ENCODE measurements around the gene ADAMTSL1.

Gene ADAMTSL1

GRCh38 chr9:18594837-18595236 is 120.9 kb downstream of the ADAMTSL1 start:
- Histone ChIP-seq H3K36me3 (ENCODE audit: insufficient read depth, low read length) (no peaks in the 10 kb centered on the region), H3K4me2 (ENCODE audit: low read depth, low read length, poor library complexity, severe bottlenecking) (no peak overlapping the region), H3F3A (ENCODE audit: low read depth) (no peaks in the 10 kb centered on the region), H3K4me1 (ENCODE audit: insufficient read depth, low read length, poor library complexity, severe bottlenecking) (no peaks in the 10 kb centered on the region), H3K27me3 (ENCODE audit: insufficient read depth, low read length, poor library complexity, severe bottlenecking) (no peaks in the 10 kb centered on the region), H3K4me3 (ENCODE audit: low read length, poor library complexity, severe bottlenecking) (no peak overlapping the region), H3K9ac (ENCODE audit: low read depth, low read length, poor library complexity, severe bottlenecking) (no peak overlapping the region), H3K9me3 (ENCODE audit: insufficient read depth, low read depth, low read length) (no peaks in the 10 kb centered on the region), H4K20me1 (ENCODE audit: insufficient read depth, low read length, poor library complexity, severe bottlenecking) (no peaks in the 10 kb centered on the region), H2AFZ (ENCODE audit: low read length) (no peak overlapping the region), H3K79me2 (ENCODE audit: insufficient read depth, low read length) (no peaks in the 10 kb centered on the region), H3K9me2 (replicated peaks; ENCODE audit: low read depth, low read length) (no peaks in the 10 kb centered on the region)
- TF ChIP-seq EZH2phosphoT487 (IDR thresholded peaks at IDR 0.05; ENCODE audit: borderline replicate concordance) (no peak), CTCF (conservative IDR thresholded peaks at IDR 0.05; ENCODE audit: low read length) (no peak)

- no peaks in the 10 kb centered on the region for H3K79me2 ChIP-seq (ENCODE audit: insufficient read depth, low read length)
- no peaks in the 10 kb centered on the region for H3K4me1 ChIP-seq (ENCODE audit: insufficient read depth, low read length, poor library complexity, severe bottlenecking)
Measured at GRCh38 chr9:18595597-18595996, 121.6 kb downstream of the ADAMTSL1 start.

GRCh38 chr9:18596920-18597319 is 123.0 kb downstream of the ADAMTSL1 start:
- no peaks in the 10 kb centered on the region for H3K36me3 ChIP-seq (ENCODE audit: insufficient read depth, low read length)
- no peak overlapping the region for H3K4me3 ChIP-seq (ENCODE audit: low read length, poor library complexity, severe bottlenecking)
- no peak overlapping the region for H3K4me2 ChIP-seq (ENCODE audit: low read depth, low read length, poor library complexity, severe bottlenecking)
- H3K27me3 ChIP-seq (ENCODE audit: insufficient read depth, low read length, poor library complexity, severe bottlenecking) = no peaks in the 10 kb centered on the region
- H3K9me2 ChIP-seq (replicated peaks; ENCODE audit: low read depth, low read length) = no peaks in the 10 kb centered on the region
- H3K9me3 ChIP-seq (ENCODE audit: insufficient read depth, low read depth, low read length) = no peaks in the 10 kb centered on the region
- no peaks in the 10 kb centered on the region for H3K79me2 ChIP-seq (ENCODE audit: insufficient read depth, low read length)
- H3F3A ChIP-seq (ENCODE audit: low read depth) = no peaks in the 10 kb centered on the region
- TF ChIP-seq EZH2phosphoT487 (IDR thresholded peaks at IDR 0.05; ENCODE audit: borderline replicate concordance) (no peak), CTCF (conservative IDR thresholded peaks at IDR 0.05; ENCODE audit: low read length) (no peak)
- no peaks in the 10 kb centered on the region for H4K20me1 ChIP-seq (ENCODE audit: insufficient read depth, low read length, poor library complexity, severe bottlenecking)
- no peak overlapping the region for H3K9ac ChIP-seq (ENCODE audit: low read depth, low read length, poor library complexity, severe bottlenecking)
- H3K4me1 ChIP-seq (ENCODE audit: insufficient read depth, low read length, poor library complexity, severe bottlenecking) = no peaks in the 10 kb centered on the region
- H2AFZ ChIP-seq (ENCODE audit: low read length) = no peak overlapping the region

More at GRCh38 chr9:18595597-18595996, 121.6 kb downstream of the ADAMTSL1 start:
- TF ChIP-seq CTCF (conservative IDR thresholded peaks at IDR 0.05; ENCODE audit: low read length) (no peak), EZH2phosphoT487 (IDR thresholded peaks at IDR 0.05; ENCODE audit: borderline replicate concordance) (no peak)
- no peak overlapping the region for H3K4me2 ChIP-seq (ENCODE audit: low read depth, low read length, poor library complexity, severe bottlenecking)
- H2AFZ ChIP-seq (ENCODE audit: low read length) = no peak overlapping the region
- H3K9me3 ChIP-seq (ENCODE audit: insufficient read depth, low read depth, low read length) = no peaks in the 10 kb centered on the region
- H4K20me1 ChIP-seq (ENCODE audit: insufficient read depth, low read length, poor library complexity, severe bottlenecking) = no peaks in the 10 kb centered on the region
- H3K27me3 ChIP-seq (ENCODE audit: insufficient read depth, low read length, poor library complexity, severe bottlenecking) = no peaks in the 10 kb centered on the region
- H3K9ac ChIP-seq (ENCODE audit: low read depth, low read length, poor library complexity, severe bottlenecking) = no peak overlapping the region
- H3K36me3 ChIP-seq (ENCODE audit: insufficient read depth, low read length) = no peaks in the 10 kb centered on the region
- H3F3A ChIP-seq (ENCODE audit: low read depth) = no peaks in the 10 kb centered on the region
- H3K4me3 ChIP-seq (ENCODE audit: low read length, poor library complexity, severe bottlenecking) = no peak overlapping the region
- H3K9me2 ChIP-seq (replicated peaks; ENCODE audit: low read depth, low read length) = no peaks in the 10 kb centered on the region
